Stimulated activated CD4-positive, alpha-beta T cell treated with anti-CD3 and anti-CD28 coated beads, Interleukin-1b, Interleukin-23, amount 100 ng/mL, for 1 hour (primary cell): ENCODE results near the gene KLRF2.
"Not testable (repeated sequence)": the region's sequence is repeated elsewhere in the genome, so short reads cannot be mapped to it uniquely, and the experiment has no call there.

Experiments
- DNase-seq, 2 donors: peaks; one replicate each; pipeline ENCODE4 v3.0.0-alpha.2; 2020; ENCODE audit warnings: low read depth in 2 of 2

The KLRF2 gene

DNA sequence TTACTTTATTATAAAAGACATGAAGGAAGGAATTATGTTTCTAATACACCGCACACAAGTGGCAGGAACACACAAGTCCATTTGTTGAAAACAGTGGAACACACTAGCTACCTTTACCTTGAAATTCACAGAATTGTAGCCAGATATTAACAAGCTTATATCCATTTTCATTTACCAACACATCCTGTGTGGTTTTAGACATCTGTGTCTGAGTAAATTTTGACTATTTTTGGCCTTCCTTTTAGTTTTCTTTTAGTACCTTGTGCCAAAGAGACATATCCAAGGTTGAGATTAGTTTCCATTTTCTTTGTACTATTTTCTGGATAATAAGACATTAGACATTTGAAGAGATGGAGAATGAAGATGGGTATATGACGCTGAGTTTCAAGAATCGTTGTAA is at the start of gene KLRF2:
TSS of gene KLRF2 (plus strand) at position 244 of the 400 bp plus-strand sequence. CDS start at position 351, 107 bp downstream.
- no peak for DNase-seq

GRCh38 chr12:9831720-9832119 is 49.6 kb upstream of the KLRF2 start:
- no peak for DNase-seq

GRCh38 chr12:9843407-9843806 is 37.9 kb upstream of the KLRF2 start:
- no peak for DNase-seq

GRCh38 chr12:9848899-9849298 is 32.4 kb upstream of the KLRF2 start:
- DNase-seq = no peak

DNA sequence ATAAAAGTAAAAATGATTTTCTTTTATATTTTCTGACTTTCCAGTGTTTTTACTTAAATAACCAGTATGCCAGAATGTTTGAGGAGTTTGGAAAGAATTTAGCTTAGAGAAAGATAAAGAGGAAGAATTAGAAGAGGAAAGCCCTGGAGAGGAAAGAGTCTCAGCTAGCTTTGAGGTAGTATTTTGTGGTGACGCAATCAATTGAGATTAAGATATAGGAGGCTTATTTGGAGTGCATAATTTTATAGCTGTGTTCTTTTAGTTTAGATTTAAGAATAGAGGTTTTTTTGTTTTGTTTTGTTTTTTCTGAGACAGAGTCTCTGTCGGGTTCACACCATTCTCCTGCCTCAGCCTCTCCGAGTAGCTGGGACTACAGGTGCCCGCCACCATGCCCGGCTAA is 30.2 kb upstream of the KLRF2 start:
- DNase-seq = no peak

DNA sequence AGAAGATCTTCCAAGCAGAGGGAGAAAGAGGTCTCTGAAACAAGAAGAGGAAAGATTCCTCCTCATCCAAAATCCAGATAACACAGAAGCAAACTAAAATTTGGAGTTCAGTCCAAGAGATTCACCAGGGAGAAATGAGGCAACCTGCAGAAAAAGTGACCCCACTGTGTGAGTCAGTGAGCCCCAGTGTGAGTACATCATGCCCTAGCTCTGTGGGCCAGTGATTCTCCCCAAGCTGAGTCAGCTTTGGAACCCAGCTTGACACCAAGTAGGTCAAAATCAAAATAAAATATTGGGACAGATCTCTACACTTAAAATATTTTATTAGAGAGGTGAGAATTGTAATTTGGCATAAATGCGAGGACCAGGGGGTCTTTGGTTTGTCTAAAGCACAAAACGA is 29.4 kb upstream of the KLRF2 start:
- DNase-seq = no peak

GRCh38 chr12:9856151-9856550 is 25.1 kb upstream of the KLRF2 start:
- DNase-seq = no peak

GRCh38 chr12:9856894-9857293 is 24.4 kb upstream of the KLRF2 start:
- DNase-seq = no peak

GRCh38 chr12:9858135-9858534 is 23.2 kb upstream of the KLRF2 start:
- DNase-seq = no peak

DNA sequence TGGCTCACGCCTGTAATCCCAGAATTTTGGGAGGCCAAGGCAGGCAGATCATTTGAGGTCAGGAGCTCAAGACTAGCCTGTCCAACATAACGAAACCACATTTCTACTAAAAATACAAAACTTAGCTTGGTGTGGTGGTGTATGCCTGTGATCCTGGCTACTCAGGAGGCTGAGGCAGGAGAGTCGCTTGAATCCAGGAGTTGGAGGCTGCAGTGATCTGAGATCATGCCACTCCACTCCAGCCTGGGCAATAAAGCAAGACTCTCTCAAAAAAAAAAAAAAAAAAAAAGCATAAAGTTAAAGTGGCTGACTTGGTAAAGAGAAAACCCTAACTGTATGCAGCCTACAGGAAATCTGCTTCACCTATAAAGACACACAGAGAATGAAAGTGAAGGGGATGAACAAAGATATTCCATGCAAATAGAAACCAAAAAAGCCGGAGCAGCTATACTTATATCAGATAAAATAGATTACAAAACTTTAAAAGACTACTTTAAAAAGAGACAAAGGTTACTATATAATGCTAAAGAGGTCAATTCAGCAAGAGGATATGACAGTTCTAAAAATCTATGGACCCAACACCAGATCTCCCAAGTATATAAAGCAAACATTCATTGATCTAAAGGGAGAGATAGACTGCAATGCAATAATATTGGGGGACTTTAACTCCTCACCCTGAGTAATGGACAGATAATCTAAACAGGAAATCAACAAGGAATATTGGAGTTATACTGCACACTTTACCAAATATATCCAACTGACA is 16.2 kb upstream of the KLRF2 start:
- no peak for DNase-seq

DNA sequence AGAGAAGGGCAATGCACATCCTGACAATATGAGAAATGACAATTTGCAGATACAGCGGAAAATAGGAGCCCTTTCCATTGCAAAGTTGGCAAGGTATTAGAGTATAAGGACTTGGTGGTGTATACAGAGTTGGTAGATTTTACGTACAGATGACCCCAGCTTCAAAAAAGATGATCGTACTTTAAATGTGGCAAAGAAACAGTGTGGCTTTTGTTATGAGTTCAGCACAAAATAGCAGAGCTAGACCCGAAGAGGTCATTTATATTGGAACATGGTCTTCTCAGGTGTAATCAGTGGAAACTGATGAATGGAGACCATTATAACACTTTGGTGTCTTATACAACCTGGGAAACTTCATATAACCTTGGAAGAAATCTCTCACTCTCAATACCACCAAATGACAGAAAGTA is 14.4 kb upstream of the KLRF2 start:
- no peak for DNase-seq

- DNase-seq = no peak
Observed at GRCh38 chr12:9867531-9867930, 13.8 kb upstream of the KLRF2 start.

DNA sequence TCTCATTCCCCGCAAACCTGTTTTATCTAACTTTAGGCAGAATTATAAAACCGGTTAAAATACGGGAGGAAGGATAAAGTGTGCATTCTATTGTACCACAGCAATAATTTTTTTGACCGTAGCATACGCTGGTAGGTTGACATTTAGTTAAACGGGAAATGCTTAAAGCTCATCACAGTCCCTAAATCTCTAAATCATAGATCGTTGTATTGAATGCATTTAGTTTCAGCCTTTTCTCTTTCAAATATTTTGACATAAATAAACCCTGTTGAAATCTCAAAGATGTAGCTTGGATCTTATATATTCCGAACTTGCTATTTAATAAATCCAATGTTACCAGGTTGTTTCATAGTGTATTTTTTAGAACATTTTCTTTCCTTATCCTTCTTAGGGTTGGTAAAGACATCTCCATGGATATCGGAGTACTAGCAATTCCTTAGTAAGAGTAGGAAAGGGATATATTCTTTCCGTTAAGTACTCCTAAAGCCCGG is 12.9 kb upstream of the KLRF2 start:
- DNase-seq = no peak

- no peak for DNase-seq
Observed at GRCh38 chr12:9868951-9869306, 12.4 kb upstream of the KLRF2 start.

- no peak for DNase-seq
Observed at GRCh38 chr12:9869307-9870161, 11.8 kb upstream of the KLRF2 start, which contains the start of gene CLEC2B. TSS of gene CLEC2B (minus strand) at chr12:9869354.

DNA sequence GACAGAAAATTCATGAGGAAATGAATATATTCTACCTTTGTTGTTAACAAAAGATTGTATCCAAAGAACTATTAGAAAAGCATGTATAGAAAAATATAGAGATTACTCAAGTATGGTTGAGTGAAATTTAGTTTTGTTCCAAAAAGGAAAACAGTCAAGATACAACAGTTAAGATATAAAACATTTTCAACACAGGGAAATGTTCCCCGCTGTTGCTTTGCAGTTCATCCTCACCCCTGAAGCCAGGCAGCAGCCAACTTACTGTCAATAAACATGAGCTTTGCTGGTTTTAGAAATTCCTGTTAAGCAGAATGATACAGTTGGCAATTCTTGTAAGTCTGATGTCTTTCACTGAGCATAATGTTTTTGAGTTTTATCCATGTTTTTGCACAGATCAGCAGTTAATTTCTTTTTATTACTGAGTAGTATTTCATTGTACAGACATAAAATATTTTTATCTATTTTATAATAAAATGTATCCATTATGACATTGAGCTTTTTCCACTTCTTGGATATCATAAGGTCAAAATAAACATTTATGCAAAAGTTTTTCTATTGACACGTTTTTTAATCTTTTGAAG is 10.9 kb upstream of the KLRF2 start:
- DNase-seq = no peak

DNA sequence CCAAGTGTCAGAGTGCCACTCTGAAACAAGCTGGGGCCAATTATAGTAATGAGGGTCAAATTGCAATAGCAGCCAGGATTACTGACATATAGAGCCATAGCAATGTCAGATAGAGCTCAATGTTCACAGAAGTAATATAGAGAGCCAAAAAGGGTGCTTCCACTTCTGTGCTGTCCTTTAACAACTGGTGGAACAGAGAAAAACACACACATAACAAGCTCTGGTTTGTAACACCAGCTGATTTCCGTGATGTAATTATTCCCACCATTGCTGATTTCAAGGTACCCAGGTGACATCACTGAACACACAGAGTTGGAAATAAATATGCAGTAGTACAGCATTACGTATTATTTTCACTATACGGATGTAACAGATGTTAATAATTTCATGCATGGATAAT is 9.1 kb upstream of the KLRF2 start:
- DNase-seq = no peak

DNA sequence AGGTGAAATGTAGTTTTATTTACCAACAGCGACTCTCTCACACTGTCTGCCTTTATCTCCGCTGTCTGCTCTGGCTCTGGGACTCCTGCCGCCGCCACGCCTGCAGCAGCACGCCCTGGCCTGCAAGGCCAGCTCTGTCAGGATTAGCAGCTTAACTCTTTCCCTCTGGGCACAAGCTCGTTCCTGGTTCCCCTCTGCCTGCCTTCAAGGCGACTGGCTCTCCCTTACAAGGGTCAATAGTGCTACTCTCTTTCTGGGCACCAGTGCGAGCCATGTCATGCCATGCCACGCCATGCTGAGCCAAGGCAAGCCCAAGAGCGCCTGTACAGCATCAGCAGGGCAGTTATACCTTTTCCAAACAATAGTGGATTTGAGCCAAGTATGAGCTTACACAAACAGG is 8.5 kb upstream of the KLRF2 start:
- no peak for DNase-seq

DNA sequence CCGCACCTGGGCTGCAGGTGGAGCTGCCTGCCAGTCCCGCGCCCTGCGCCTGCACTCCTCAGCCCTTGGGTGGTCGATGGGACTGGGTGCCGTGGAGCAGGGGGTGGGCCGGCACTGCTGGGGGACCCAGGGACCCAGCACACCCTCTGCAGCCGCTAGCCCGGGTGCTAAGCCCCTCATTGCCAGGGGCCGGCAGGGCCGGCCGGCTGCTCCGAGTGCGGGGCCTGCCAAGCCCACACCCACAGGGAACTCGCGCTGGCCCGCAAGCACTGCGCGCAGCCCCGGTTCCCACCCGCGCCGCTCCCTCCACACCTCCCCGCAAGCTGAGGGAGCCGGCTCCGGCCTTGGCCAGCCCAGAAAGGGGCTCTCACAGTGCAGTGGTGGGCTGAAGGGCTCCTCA is 5.2 kb upstream of the KLRF2 start:
- not testable (repeated sequence) for DNase-seq

- DNase-seq = no peak
Observed at GRCh38 chr12:9880532-9881078, 684 bp upstream of the KLRF2 start.

DNA sequence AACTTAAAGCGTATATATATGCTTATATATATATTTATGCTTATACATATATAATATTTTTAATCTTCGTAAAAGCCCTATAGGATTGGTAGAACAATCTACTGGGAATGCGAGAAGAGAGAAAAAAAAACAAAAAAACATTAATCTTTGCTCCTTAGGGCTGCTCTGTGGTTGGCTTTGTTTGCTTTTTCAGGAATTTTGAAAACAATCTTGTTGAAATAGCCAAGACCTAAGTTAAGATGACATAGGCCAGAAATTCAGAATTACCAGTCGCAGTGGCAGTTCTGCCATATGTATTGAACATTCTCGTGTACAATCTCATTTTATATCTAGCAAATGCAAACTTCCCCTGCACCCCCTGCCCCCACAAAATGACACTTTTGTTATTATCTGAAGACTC is 699 bp downstream of the KLRF2 start:
- no peak for DNase-seq

DNA sequence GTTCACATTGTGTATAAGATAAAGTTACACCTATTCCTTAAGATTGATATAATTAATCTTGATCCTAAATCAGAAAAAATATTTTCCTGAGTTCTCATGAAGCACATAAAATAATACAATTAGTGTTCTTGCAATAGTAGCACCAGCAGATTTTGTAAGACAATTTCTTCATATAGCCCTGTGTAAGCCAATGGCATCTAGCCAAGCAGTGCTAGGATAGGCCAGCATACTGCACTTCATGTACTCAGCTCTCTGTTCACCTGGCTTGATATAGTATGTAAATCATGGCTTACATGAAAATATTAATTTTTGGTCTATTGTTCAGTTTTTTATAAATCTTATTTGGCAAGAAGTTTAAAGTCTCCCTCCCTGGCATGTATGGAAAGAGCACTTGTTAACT is 1.9 kb downstream of the KLRF2 start:
- no peak for DNase-seq
